ENCODE data around the gene HNRNPAB.

GRCh38 chr5:178198706-178199105, 5.6 kb upstream of the HNRNPAB start:
- TF ChIP-seq, protein P1, sequence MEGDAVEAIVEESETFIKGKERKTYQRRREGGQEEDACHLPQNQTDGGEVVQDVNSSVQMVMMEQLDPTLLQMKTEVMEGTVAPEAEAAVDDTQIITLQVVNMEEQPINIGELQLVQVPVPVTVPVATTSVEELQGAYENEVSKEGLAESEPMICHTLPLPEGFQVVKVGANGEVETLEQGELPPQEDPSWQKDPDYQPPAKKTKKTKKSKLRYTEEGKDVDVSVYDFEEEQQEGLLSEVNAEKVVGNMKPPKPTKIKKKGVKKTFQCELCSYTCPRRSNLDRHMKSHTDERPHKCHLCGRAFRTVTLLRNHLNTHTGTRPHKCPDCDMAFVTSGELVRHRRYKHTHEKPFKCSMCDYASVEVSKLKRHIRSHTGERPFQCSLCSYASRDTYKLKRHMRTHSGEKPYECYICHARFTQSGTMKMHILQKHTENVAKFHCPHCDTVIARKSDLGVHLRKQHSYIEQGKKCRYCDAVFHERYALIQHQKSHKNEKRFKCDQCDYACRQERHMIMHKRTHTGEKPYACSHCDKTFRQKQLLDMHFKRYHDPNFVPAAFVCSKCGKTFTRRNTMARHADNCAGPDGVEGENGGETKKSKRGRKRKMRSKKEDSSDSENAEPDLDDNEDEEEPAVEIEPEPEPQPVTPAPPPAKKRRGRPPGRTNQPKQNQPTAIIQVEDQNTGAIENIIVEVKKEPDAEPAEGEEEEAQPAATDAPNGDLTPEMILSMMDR (IDR thresholded peaks at IDR 0.05) = no peak
- TF ChIP-seq POLR2A (IDR thresholded peaks at IDR 0.05) = no peak
